ENCODE data around the gene TBC1D2B.

TBC1D2B gene

GRCh38 chr15:78047761-78048627 lies 29.5 kb downstream of the TBC1D2B start:
- Mint-ChIP-seq H3K27ac (no peak overlapping the region), H3K36me3 (peaks cover 9 to 36% of the 10 kb centered on the region in 2 donors), H3K9me3 (no peaks in the 10 kb centered on the region), H3K4me3 (no peak overlapping the region), H3K27me3 (no peaks in the 10 kb centered on the region), H3K4me1 (peaks cover 39 to 56% of the 10 kb centered on the region in 2 donors)
- no peak for DNase-seq
- no peak for ATAC-seq (replicated peaks)

- H3K4me3 Mint-ChIP-seq = no peak overlapping the region
- H3K4me1 Mint-ChIP-seq = peaks cover 30 to 45% of the 10 kb centered on the region in 2 donors
- no peak overlapping the region for H3K27ac Mint-ChIP-seq
- no peaks in the 10 kb centered on the region for H3K9me3 Mint-ChIP-seq
- no peaks in the 10 kb centered on the region for H3K27me3 Mint-ChIP-seq
- DNase-seq = no peak
- H3K36me3 Mint-ChIP-seq = peaks cover 4 to 34% of the 10 kb centered on the region in 2 donors
- peak in 1 of 2 donors; percentile 64 for ATAC-seq (replicated peaks)
Measured at GRCh38 chr15:78046796-78047341, 30.6 kb downstream of the TBC1D2B start.

DNA sequence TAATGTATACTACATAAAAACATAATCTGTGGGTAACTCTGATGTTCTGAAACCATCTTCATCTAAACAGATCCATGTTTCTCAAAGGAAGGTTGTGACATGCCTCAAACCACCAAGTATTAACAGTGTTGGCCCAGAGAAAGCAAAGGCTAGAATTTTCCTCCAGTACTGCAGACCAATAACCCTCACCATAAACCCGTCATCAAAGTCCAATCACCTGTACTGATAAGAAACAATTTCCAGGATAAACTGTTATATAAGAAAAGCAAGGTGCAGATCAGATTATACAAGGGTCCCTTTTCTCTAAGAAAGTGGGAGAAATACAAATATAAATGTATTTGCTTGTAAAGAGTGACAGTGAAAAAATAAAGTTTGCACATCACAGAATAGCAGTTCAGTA lies 32.3 kb downstream of the TBC1D2B start:
- DNase-seq (no peak), ATAC-seq (replicated peaks) (no peak)
- Mint-ChIP-seq H3K9me3 (no peaks in the 10 kb centered on the region), H3K4me1 (peaks cover 26 to 33% of the 10 kb centered on the region in 2 donors), H3K36me3 (peaks cover 7 to 38% of the 10 kb centered on the region in 2 donors), H3K27me3 (no peaks in the 10 kb centered on the region), H3K27ac (no peak overlapping the region), H3K4me3 (no peak overlapping the region)

GRCh38 chr15:78044407-78045155 lies 32.9 kb downstream of the TBC1D2B start:
- Mint-ChIP-seq H3K36me3 (peaks cover 9 to 42% of the 10 kb centered on the region in 2 donors), H3K27ac (no peak overlapping the region), H3K4me3 (no peak overlapping the region), H3K4me1 (peaks cover 20 to 28% of the 10 kb centered on the region in 2 donors), H3K27me3 (no peaks in the 10 kb centered on the region), H3K9me3 (no peaks in the 10 kb centered on the region)
- ATAC-seq (replicated peaks) (no peak), DNase-seq (no peak)

DNA sequence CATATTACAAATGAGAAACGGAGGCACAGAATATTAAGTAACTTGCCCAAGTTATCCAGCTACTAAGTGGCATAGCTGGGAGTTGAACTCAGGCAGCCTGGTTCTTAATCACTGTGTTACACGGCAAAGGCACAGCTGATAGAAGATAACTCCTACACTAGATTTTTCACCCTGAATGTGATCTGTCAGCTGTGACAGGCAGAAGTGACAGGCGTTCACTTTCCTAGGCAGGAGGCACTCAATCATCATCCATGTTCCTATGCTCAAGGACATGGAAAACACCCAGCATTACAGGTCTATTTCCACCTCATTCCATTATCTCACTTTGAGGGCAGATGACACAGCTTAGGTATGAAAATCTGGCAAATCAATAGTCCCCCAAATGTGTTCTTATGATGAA lies 35.6 kb downstream of the TBC1D2B start:
- DNase-seq = no peak
- peaks cover 9 to 47% of the 10 kb centered on the region in 2 donors for H3K36me3 Mint-ChIP-seq
- no peaks in the 10 kb centered on the region for H3K9me3 Mint-ChIP-seq
- no peak overlapping the region for H3K27ac Mint-ChIP-seq
- H3K27me3 Mint-ChIP-seq = no peaks in the 10 kb centered on the region
- no peak for ATAC-seq (replicated peaks)
- no peak overlapping the region for H3K4me3 Mint-ChIP-seq
- peaks cover 19 to 35% of the 10 kb centered on the region in 2 donors for H3K4me1 Mint-ChIP-seq

DNA sequence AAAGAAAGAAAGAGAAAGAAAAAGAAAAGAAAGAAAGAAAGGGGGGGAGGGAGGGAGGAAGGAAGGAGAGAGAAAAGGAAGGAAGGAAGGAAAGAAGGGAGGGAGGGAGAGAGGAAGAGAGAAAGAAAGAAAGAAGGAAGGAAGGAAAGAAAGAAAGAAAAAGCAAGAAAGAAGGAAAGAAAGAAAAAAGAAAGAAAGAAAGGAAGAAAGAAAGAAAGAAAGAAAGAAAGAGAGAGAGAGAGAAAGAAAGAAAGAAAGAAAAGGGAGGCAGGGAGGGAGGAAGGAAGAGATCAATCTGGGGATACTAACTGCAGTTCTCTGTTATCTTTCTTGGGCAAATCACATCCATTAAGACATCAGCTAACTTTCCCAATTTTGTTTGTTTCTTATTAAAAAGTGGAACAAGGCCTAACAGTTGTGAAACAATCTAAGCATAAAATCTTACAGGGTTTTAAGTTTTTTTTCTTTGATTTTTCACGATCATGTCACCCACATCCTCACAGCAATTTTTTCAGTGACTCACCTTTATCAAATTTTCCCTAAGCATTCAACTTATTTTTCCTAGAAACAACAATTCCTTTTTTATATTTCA lies 36.8 kb downstream of the TBC1D2B start:
- DNase-seq (no peak), ATAC-seq (replicated peaks) (no peak)
- Mint-ChIP-seq H3K4me3 (no peak overlapping the region), H3K4me1 (peaks cover 18 to 36% of the 10 kb centered on the region in 2 donors), H3K27ac (peak overlapping the region; percentile 38), H3K9me3 (no peaks in the 10 kb centered on the region), H3K36me3 (peaks cover 9 to 47% of the 10 kb centered on the region in 2 donors), H3K27me3 (no peaks in the 10 kb centered on the region)

DNA sequence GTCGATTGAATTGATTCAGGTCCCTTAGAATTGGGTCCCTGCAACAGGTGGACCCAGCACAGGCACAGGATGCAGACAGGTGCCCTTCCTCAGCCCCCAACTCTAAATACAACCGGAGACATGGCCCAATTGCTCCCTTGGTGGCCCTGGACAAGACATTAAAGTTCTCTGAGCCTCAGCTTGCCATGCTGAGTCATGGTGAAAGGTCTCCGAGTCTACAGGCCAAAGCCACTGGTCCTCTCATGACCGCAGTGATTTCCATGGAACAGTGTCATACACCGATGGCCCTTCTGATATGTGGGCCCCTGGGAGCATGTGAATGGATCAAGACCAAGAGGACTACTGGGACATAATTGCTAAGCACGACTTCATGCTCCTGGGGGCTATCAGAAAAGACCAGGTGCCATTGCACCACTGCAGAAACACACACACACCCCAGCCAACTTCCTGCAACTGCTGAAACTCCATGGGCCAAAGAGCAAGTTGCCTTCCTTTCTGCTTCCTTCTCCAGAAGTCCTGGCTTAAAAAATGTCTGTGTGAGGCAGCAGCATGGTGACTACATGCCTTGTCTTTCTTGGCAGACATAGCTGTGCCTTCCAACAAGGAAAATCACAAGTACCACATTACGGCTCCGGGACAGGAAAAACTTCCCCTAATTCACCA lies 38.8 kb downstream of the TBC1D2B start:
- H3K4me3 Mint-ChIP-seq = no peak overlapping the region

GRCh38 chr15:78037779-78038305 lies 39.7 kb downstream of the TBC1D2B start:
- H3K27me3 Mint-ChIP-seq = no peaks in the 10 kb centered on the region
- no peaks in the 10 kb centered on the region for H3K9me3 Mint-ChIP-seq
- ATAC-seq (replicated peaks) (no peak), DNase-seq (no peak)
- peaks cover 5 to 29% of the 10 kb centered on the region in 2 donors for H3K36me3 Mint-ChIP-seq
- peak overlapping the region; percentile 22 for H3K27ac Mint-ChIP-seq
- H3K4me1 Mint-ChIP-seq = peaks cover 33 to 65% of the 10 kb centered on the region in 2 donors
- H3K4me3 Mint-ChIP-seq = no peak overlapping the region

More for the DNA sequence above, 38.8 kb downstream of the TBC1D2B start:
- H3K27me3 Mint-ChIP-seq = no peaks in the 10 kb centered on the region
- H3K9me3 Mint-ChIP-seq = no peaks in the 10 kb centered on the region
- no peak for ATAC-seq (replicated peaks)
- H3K36me3 Mint-ChIP-seq = peaks cover 8 to 35% of the 10 kb centered on the region in 2 donors
- H3K4me1 Mint-ChIP-seq = peaks cover 30 to 56% of the 10 kb centered on the region in 2 donors
- H3K27ac Mint-ChIP-seq = no peak overlapping the region
- DNase-seq = no peak

GRCh38 chr15:78037328-78037727 lies 40.2 kb downstream of the TBC1D2B start:
- Mint-ChIP-seq H3K27ac (peak overlapping the region; percentile 33), H3K36me3 (peaks cover 5 to 25% of the 10 kb centered on the region in 2 donors), H3K9me3 (no peaks in the 10 kb centered on the region), H3K4me3 (no peak overlapping the region), H3K27me3 (no peaks in the 10 kb centered on the region), H3K4me1 (peaks cover 36 to 70% of the 10 kb centered on the region in 2 donors)
- ATAC-seq (replicated peaks) = no peak
- DNase-seq = no peak

DNA sequence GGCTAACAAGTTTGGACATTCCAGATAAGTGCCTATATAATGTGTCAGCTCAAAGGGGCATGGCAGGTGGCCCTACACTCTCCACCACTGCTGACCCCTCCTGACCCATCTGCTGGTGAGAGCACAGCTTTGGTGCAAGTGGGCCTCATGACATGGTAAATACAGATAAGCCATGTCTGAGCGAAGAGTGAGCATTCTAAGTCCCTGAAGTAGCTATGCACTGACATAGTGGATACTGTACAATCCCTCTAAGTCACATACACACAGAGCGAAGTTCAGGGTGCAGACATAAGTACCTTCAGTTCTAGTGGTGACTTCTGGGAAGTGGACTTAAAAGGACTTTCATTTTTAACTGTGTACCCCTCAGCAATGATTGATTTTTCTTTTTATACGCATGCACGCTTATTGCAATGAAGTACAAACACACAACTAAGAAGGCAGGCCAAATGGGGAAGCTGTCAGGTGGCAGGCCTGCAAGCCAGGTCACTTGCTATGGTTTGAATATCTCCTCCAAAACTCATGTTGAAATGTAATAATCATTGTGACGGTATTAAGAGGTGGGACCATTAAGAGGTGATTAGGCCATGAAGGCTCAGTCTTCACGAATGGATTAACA lies 41.5 kb downstream of the TBC1D2B start:
- Mint-ChIP-seq H3K36me3 (peaks cover 8 to 28% of the 10 kb centered on the region in 2 donors), H3K9me3 (no peaks in the 10 kb centered on the region), H3K27me3 (no peaks in the 10 kb centered on the region), H3K27ac (no peak overlapping the region), H3K4me1 (peaks cover 42 to 77% of the 10 kb centered on the region in 2 donors), H3K4me3 (no peak overlapping the region)
- DNase-seq (no peak), ATAC-seq (replicated peaks) (no peak)

GRCh38 chr15:78035321-78035751 lies 42.2 kb downstream of the TBC1D2B start:
- ATAC-seq (replicated peaks) (no peak), DNase-seq (no peak)
- Mint-ChIP-seq H3K36me3 (peaks cover 7 to 25% of the 10 kb centered on the region in 2 donors), H3K9me3 (no peaks in the 10 kb centered on the region), H3K27ac (peak overlapping the region; percentile 15), H3K4me1 (peaks cover 41 to 74% of the 10 kb centered on the region in 2 donors), H3K27me3 (no peaks in the 10 kb centered on the region), H3K4me3 (no peak overlapping the region)

- no peaks in the 10 kb centered on the region for H3K9me3 Mint-ChIP-seq
Measured at GRCh38 chr15:78034495-78035191, 42.9 kb downstream of the TBC1D2B start.

More at GRCh38 chr15:78034495-78035191, 42.9 kb downstream of the TBC1D2B start:
- Mint-ChIP-seq H3K36me3 (peaks cover 4 to 19% of the 10 kb centered on the region in 2 donors), H3K4me1 (peaks cover 39 to 71% of the 10 kb centered on the region in 2 donors), H3K27ac (peak overlapping the region; percentile 68), H3K4me3 (peak overlapping the region; percentile 26 to 59), H3K27me3 (no peaks in the 10 kb centered on the region)
- ATAC-seq (replicated peaks) (peak; percentile 93 to 94), DNase-seq (peak; percentile 61)
